HL-60 (cell line): ENCODE measurements around the gene IMP3.

Experiments used
- GABPA ChIP-seq: IDR thresholded peaks from 2 replicates; pipeline ENCODE4 v1.6.1; 2012; ENCODE audit warnings: low read depth
- POLR2AphosphoS5 ChIP-seq: IDR thresholded peaks from 2 replicates; pipeline ENCODE4 v1.6.1; 2012; ENCODE audit warnings: low read depth
- TF ChIP-seq, protein P1 (sequence below): IDR thresholded peaks from one replicate; pipeline ENCODE4 v1.5.1; 2011; ENCODE audit warnings: low read length, control low read depth, inconsistent platforms; ENCODE audit not compliant: insufficient read depth
- TF ChIP-seq, protein P2 (sequence below): IDR thresholded peaks from 2 replicates; pipeline ENCODE4 v1.6.1; 2012; ENCODE audit warnings: low read depth; ENCODE audit not compliant: insufficient replicate concordance

DNA sequence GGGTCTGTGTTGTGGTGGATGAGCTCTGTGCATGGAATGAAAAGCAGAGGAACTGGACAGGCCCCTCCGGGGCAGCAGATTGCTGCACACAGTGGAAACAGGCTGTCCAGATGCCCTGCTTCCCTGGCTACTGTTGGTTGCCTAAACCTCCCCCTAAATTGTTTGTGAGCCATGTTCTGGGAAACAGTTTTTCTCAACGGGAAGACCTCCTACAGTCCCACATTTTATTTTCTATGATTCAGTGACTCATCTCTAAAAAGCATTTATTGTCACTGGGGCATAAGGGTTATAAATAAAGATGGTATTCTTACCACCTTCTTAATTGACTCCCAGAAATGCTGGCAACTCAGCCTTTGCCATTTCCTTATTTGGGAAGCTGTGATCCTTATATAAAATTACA lies 40.6 kb downstream of the IMP3 start:
- TF ChIP-seq, protein P1, sequence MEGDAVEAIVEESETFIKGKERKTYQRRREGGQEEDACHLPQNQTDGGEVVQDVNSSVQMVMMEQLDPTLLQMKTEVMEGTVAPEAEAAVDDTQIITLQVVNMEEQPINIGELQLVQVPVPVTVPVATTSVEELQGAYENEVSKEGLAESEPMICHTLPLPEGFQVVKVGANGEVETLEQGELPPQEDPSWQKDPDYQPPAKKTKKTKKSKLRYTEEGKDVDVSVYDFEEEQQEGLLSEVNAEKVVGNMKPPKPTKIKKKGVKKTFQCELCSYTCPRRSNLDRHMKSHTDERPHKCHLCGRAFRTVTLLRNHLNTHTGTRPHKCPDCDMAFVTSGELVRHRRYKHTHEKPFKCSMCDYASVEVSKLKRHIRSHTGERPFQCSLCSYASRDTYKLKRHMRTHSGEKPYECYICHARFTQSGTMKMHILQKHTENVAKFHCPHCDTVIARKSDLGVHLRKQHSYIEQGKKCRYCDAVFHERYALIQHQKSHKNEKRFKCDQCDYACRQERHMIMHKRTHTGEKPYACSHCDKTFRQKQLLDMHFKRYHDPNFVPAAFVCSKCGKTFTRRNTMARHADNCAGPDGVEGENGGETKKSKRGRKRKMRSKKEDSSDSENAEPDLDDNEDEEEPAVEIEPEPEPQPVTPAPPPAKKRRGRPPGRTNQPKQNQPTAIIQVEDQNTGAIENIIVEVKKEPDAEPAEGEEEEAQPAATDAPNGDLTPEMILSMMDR = no peak
- TF ChIP-seq POLR2AphosphoS5 (no peak), GABPA (no peak)
- TF ChIP-seq, protein P2, sequence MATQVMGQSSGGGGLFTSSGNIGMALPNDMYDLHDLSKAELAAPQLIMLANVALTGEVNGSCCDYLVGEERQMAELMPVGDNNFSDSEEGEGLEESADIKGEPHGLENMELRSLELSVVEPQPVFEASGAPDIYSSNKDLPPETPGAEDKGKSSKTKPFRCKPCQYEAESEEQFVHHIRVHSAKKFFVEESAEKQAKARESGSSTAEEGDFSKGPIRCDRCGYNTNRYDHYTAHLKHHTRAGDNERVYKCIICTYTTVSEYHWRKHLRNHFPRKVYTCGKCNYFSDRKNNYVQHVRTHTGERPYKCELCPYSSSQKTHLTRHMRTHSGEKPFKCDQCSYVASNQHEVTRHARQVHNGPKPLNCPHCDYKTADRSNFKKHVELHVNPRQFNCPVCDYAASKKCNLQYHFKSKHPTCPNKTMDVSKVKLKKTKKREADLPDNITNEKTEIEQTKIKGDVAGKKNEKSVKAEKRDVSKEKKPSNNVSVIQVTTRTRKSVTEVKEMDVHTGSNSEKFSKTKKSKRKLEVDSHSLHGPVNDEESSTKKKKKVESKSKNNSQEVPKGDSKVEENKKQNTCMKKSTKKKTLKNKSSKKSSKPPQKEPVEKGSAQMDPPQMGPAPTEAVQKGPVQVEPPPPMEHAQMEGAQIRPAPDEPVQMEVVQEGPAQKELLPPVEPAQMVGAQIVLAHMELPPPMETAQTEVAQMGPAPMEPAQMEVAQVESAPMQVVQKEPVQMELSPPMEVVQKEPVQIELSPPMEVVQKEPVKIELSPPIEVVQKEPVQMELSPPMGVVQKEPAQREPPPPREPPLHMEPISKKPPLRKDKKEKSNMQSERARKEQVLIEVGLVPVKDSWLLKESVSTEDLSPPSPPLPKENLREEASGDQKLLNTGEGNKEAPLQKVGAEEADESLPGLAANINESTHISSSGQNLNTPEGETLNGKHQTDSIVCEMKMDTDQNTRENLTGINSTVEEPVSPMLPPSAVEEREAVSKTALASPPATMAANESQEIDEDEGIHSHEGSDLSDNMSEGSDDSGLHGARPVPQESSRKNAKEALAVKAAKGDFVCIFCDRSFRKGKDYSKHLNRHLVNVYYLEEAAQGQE = no peak
